NCI-H2196 (cell line): Measurements from ENCODE around the gene AHCYL1.

Source experiments
- DNase-seq: peaks from one replicate; lab custom pipeline; 2025; ENCODE audit not compliant: unreplicated experiment; lab: John Stamatoyannopoulos, UW

The AHCYL1 gene

DNA sequence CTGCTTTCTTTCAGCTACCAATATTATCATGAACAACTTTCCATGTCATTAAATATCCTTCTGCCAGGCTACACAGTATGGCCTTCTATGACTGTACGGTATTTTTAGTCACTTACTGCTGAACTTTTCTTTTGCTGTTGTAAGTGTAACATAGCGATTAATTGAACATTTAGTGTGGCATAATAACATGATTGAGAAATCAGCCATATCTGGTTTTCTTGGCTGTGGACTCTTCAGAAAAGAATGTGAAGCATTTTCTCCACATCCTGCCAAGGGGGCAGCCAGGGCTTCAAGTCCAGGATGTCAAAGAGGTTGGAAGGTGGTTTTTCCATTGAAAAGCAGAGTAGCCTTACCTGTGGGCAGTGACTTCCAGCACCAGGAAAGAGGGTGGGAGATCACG lies 8.8 kb upstream of the AHCYL1 start:
- no peak for DNase-seq

DNA sequence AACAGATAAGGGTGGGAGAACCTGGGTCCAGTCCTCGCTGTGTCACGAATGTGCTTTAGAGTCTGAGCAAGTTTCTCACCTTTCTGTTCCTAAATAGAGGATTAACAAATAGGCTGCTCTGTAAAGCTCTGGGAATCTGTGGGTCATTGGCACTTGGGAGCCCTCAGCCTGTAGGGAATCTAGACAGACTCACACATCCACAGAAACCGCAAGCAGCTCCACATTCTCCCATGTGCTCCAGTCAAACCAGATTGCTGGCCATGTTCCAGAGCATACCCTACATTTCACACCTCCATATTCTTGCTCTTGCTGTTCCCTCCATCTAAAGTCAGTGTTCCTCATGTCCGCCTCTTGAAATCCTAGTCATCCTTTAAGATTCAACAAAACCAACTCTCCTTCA lies 7.8 kb upstream of the AHCYL1 start:
- DNase-seq, result no peak

GRCh38 chr1:109977225-109977624 lies 7.3 kb upstream of the AHCYL1 start:
- no peak for DNase-seq

DNA sequence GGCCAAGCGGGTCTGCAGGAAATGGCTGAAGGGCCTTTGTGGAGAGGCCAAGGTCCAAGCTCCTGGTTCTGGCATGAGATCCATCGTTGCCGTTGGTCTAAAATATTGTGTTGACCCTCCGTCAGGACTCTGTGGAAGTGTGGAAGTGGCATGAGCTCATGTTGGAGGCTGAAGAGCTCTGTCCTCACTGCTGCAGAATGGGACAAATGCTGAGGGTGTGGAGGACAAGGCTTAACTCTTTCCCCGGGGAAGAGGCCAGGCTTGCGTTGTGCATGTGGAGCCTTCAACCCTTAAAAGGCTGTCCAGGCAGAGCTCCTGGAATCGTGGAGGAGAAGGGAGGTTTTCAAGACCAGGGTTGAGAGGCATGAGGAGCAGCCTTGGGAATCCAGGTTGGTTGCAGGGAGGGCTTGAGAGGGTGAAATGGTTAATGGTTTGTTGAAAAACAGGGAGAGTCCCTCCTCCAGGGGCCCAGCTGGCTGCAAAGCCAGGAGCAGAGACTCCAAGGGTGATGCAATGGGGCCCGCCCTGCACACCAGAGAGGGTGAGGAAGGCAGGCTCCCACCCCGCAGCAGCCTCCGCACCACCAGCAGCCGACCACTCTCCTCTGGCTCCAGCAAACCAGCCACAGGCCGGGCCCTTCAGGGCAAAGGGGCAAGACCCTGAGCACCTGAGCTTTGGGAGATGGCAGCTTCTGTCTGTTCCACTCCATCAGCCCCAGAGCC lies 6.7 kb upstream of the AHCYL1 start:
- DNase-seq, result no peak

GRCh38 chr1:109978761-109979488 lies 5.6 kb upstream of the AHCYL1 start:
- DNase-seq, result no peak

DNA sequence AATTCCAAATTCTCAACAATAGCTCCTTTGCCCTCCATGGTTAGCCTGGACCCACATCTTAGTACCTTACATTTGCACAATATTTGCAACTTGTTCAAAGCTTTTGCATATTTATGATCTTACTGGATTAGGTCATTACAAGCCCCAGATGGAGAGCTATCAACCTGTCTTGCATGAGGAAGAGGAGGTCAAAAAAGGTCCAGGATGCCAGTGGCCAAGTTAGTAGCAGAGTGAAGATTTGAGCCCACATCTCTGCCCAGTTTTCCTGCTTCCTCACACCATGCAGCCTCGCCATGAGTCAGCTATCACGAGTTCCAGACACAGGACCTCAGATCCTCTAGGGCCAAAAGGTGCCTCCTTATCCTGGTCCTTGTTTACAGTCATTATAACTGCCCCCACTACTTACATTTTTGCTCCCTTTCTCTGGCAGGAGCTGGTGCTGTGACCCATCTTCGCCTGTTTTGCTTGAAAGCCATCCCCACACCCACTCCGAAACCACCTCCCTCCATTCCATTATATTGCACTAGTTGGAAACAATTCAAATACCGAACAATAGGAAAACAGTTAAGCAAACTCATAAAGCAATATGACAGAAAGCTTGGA lies 5.0 kb upstream of the AHCYL1 start:
- no peak for DNase-seq

DNA sequence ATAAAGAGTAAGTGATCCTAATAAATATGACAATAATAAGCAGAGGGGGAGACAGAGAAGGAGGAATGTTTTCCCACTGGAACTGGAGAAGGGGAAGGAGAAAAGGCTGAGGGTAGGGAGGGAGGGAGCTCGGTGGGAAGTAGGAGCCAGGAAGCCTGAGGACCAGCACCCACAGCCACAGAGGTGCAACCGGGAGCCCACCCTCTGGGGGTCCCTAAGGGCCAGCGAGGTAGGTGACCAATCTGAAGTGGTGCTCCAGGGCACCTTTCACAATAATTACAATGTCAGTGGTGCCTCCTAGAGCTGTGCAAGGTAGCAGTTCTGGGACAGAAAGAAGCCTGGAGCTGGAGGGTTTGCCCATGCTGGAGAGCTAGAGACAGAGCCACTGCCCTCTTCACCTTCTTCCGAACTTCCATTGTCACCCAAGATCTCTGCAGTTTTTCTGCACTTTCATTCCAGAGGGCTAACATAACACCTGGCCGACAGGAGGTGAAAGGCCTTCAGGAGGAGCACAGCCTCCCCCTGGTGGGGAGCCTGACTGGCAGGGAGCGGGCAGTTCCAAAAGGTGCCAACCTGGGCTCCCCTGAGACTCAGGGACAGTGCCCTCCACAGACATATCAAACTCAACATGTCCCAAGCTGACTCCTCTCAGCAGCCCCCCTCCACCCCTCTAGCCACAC lies 4.1 kb upstream of the AHCYL1 start:
- DNase-seq, result peak; percentile 60

- DNase-seq, result no peak
Measured at GRCh38 chr1:109981004-109981335, 3.6 kb upstream of the AHCYL1 start.

DNA sequence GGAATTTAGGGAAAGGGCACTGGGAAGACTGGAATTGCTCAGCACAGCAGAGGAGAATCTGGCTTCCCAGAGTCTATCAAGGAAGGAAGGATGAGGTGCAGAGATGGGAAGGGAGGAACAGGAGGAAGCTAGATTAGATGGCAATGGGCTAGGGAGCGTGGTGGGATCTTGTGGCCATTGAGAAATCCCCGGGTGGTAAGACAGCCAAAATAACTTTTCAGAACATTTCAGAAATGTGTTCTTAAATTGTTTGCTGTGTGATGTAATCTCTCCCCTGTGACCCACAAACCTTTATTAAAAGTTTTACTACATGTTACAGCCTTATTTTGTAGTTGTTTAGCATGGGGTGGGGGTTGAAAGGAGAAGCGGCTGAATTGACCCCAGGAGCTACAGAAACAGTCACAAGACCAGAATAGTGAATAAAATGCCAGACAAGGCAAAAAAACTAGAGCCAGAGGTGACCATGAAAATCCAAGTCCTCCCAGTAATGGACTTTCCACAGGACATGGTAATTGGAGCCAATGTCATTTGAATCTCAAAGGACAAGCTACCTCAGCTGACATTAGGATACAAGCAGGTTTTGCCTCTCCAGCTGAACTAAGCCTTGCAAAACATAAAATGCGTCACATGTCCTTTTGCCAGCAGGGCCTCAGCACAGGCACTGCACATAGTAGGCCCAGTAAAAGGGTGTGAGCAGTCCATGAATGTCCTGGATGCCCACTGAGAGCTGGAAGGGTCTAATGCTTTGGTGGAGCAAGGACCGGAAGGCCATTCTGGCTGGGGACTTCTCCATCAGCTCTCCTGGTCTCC lies 980 bp upstream of the AHCYL1 start:
- no peak for DNase-seq

GRCh38 chr1:109984190-109984455 lies 442 bp upstream of the AHCYL1 start:
- no peak for DNase-seq

DNA sequence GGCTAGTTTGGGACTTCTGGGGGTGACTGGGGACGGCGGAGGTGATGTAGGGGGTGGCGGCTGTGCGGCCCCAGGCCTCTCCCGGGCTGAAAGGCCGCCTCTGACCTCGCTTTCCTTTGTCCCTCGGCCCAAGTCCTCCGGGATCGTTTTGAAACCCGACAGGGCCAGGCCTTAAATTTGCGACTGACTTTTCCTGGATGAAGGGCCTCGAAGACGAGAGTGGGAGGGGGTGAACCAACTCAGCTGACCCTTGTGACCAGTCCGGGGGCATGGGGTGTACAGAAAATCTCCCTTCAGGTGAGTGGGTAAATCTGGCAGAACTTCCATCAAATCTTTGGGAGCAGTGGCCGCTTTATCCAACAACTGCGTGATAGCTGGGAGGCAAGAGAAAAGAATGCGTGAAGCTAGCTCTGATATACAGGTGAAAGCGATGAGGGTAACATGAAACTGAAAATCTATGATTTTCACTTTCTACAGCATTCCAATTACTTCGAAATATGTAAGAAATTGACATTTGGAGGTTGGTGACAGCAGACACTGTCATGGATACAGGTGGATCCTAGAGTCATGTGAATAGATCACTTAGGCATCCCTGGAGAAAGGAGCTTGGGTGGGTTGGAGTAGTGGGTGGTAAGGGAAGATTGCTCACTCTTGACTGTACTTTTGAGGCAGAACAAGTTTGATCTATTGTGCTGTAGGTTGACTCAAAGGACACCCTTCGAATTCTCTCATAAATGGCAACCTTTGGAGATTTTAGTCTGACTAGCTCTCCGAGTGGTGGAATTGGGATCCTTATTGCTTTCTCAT lies 885 bp downstream of the AHCYL1 start:
- DNase-seq, result peak; percentile 14

GRCh38 chr1:109986054-109986444 lies 1.5 kb downstream of the AHCYL1 start:
- no peak for DNase-seq

- no peak for DNase-seq
Measured at GRCh38 chr1:109988349-109988914, 3.9 kb downstream of the AHCYL1 start.

GRCh38 chr1:109989506-109990301 lies 5.1 kb downstream of the AHCYL1 start:
- DNase-seq, result no peak

DNA sequence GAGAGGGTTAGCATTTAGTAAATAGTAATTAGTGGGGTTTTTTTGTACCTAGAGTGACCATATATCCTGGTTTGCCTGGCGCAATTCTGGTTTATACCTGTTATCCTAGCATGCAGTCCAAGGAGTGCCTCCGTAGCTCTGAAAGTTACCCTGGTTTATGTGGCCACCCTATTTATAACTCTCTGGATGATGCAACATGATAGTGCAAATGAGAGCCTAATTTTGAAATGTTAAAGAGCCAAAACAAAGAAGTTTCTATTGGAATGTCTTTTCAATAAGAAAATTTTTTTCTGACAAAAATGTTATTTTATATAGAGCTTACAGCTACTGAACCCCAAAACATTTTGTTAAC lies 5.7 kb downstream of the AHCYL1 start:
- no peak for DNase-seq

GRCh38 chr1:109991400-109991925 lies 6.9 kb downstream of the AHCYL1 start:
- no peak for DNase-seq

GRCh38 chr1:109993885-109994284 lies 9.3 kb downstream of the AHCYL1 start:
- DNase-seq, result peak; percentile 52

- DNase-seq, result no peak
Measured at GRCh38 chr1:109994654-109995053, 10.1 kb downstream of the AHCYL1 start.

DNA sequence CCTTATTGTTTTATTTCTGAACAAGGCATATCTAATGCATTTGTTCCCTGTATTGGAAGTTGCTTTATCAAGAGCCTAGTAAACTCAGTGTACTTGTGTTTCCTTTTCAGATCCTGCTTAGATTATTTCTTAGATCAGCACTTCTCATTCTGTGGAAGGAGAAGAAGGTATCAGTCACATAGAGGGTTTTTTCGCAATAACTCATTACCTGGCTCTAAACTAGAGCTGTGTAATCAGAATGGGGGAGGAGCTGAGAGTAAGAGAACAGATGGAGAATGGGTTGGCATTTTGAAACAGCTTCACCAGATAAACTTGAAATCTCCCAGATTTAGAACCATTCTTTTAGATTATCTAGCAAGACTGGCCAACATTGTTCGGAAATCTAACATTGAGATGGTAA lies 11.0 kb downstream of the AHCYL1 start:
- DNase-seq, result no peak
